ENCODE measurements around the gene HOGA1. TPM values are rescaled to one million over a fixed set of nuclear protein-coding genes. Genes with fewer than 3 reads are reported as not detected.
"Not testable (repeated sequence)": the region's sequence is repeated elsewhere in the genome, so short reads cannot be mapped to it uniquely, and the experiment has no call there.

Gene HOGA1
- total and polyA plus RNA-seq, 7 donors = 0.26 to 1.2 (median 0.71) TPM; not detected in 4

- peaks cover 0 to 52% (median 16%) of the 10 kb centered on the region in 4 donors for H3K36me3 ChIP-seq
- H3K4me1 ChIP-seq = peaks cover 0 to 32% (median 0%) of the 10 kb centered on the region in 4 donors
- H3K27ac ChIP-seq = peak overlapping the region; percentile 11 to 68 (median 35)
- H3K27me3 ChIP-seq = no peaks in the 10 kb centered on the region
- H3K4me3 ChIP-seq = no peak overlapping the region
- 76 to 86% methylated on average over 5 of the region's 5 CpGs for WGBS, 2 donors
- H3K9me3 ChIP-seq = no peaks in the 10 kb centered on the region
- TF ChIP-seq EP300 (IDR thresholded peaks at IDR 0.05) (peak in 1 of 4 donors; percentile 8), POLR2AphosphoS5 (IDR thresholded peaks at IDR 0.05) (peak in 3 of 4 donors; percentile 17 to 64 (median 39)), POLR2A (IDR thresholded peaks at IDR 0.05) (no peak)
- TF ChIP-seq, protein P1, sequence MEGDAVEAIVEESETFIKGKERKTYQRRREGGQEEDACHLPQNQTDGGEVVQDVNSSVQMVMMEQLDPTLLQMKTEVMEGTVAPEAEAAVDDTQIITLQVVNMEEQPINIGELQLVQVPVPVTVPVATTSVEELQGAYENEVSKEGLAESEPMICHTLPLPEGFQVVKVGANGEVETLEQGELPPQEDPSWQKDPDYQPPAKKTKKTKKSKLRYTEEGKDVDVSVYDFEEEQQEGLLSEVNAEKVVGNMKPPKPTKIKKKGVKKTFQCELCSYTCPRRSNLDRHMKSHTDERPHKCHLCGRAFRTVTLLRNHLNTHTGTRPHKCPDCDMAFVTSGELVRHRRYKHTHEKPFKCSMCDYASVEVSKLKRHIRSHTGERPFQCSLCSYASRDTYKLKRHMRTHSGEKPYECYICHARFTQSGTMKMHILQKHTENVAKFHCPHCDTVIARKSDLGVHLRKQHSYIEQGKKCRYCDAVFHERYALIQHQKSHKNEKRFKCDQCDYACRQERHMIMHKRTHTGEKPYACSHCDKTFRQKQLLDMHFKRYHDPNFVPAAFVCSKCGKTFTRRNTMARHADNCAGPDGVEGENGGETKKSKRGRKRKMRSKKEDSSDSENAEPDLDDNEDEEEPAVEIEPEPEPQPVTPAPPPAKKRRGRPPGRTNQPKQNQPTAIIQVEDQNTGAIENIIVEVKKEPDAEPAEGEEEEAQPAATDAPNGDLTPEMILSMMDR (IDR thresholded peaks at IDR 0.05) = no peak
- no peak for DNase-seq
- intact Hi-C loops (cut with DNase I) = no loop called here
Measured at GRCh38 chr10:97648562-97649404, 64.6 kb downstream of the HOGA1 start.

GRCh38 chr10:97649405-97649750, 65.2 kb downstream of the HOGA1 start:
- Histone ChIP-seq H3K36me3 (peaks cover 0 to 52% (median 20%) of the 10 kb centered on the region in 4 donors), H3K4me1 (peaks cover 0 to 32% (median 0%) of the 10 kb centered on the region in 4 donors), H3K27ac (peak overlapping the region in 2 of 4 donors; percentile 12 to 68)
- DNase-seq; intact Hi-C loops (cut with DNase I); H3K9me3 ChIP-seq; H3K4me3 ChIP-seq; H3K27me3 ChIP-seq: not testable (repeated sequence)
- 94 to 96% methylated on average over 4 of the region's 4 CpGs for WGBS, 2 donors

- Histone ChIP-seq H3K36me3 (peaks cover 0 to 56% (median 18%) of the 10 kb centered on the region in 4 donors), H3K4me3 (no peak overlapping the region), H3K9me3 (no peaks in the 10 kb centered on the region), H3K27me3 (no peaks in the 10 kb centered on the region), H3K4me1 (peaks cover 0 to 32% (median 0%) of the 10 kb centered on the region in 4 donors), H3K27ac (no peak overlapping the region)
- TF ChIP-seq POLR2AphosphoS5 (IDR thresholded peaks at IDR 0.05) (peak in 1 of 4 donors; percentile 6), EP300 (IDR thresholded peaks at IDR 0.05) (no peak)
- no peak for DNase-seq
- 89 to 90% methylated on average over 3 of the region's 3 CpGs for WGBS, 2 donors
- intact Hi-C loops (cut with DNase I) = no loop called here
Measured at GRCh38 chr10:97650726-97651125, 66.5 kb downstream of the HOGA1 start.

GRCh38 chr10:97651773-97652172, 67.6 kb downstream of the HOGA1 start:
- H3K36me3 ChIP-seq = peaks cover 0 to 66% (median 23%) of the 10 kb centered on the region in 4 donors
- TF ChIP-seq POLR2AphosphoS5 (IDR thresholded peaks at IDR 0.05) (no peak), POLR2A (IDR thresholded peaks at IDR 0.05) (no peak), EP300 (IDR thresholded peaks at IDR 0.05) (no peak)
- TF ChIP-seq, protein P1 (IDR thresholded peaks at IDR 0.05) = no peak
- H3K27ac ChIP-seq = no peak overlapping the region
- intact Hi-C loops (cut with DNase I) = no loop called here
- no peaks in the 10 kb centered on the region for H3K27me3 ChIP-seq
- 91 to 96% methylated on average over 3 of the region's 3 CpGs for WGBS, 2 donors
- no peak for DNase-seq
- H3K9me3 ChIP-seq = no peaks in the 10 kb centered on the region
- H3K4me3 ChIP-seq = no peak overlapping the region
- peaks cover 0 to 32% (median 0%) of the 10 kb centered on the region in 4 donors for H3K4me1 ChIP-seq

GRCh38 chr10:97656777-97657176, 72.6 kb downstream of the HOGA1 start:
- intact Hi-C loops (cut with DNase I) = no loop called here
- DNase-seq = no peak
- no peaks in the 10 kb centered on the region for H3K4me1 ChIP-seq
- H3K27ac ChIP-seq = no peak overlapping the region
- no peaks in the 10 kb centered on the region for H3K27me3 ChIP-seq
- WGBS, 2 donors = 92 to 94% methylated on average over 5 of the region's 5 CpGs
- H3K4me3 ChIP-seq = no peak overlapping the region
- no peaks in the 10 kb centered on the region for H3K9me3 ChIP-seq
- TF ChIP-seq, protein P1 (IDR thresholded peaks at IDR 0.05) = no peak
- TF ChIP-seq POLR2AphosphoS5 (IDR thresholded peaks at IDR 0.05) = no peak
- no peak for TF ChIP-seq POLR2A (IDR thresholded peaks at IDR 0.05)
- no peak for TF ChIP-seq EP300 (IDR thresholded peaks at IDR 0.05)
- H3K36me3 ChIP-seq = peaks cover 0 to 80% (median 29%) of the 10 kb centered on the region in 4 donors

Measured in sigmoid colon (tissue), 7 donors.